Panc1 (cell line): ENCODE data around the gene TCHP.

ENCODE experiments used
- POLR2AphosphoS5 ChIP-seq: IDR thresholded peaks from 2 replicates; pipeline ENCODE4 v1.6.1; 2012; ENCODE audit warnings: mild to moderate bottlenecking, low read depth, low read length, moderate library complexity
- TF ChIP-seq, protein P1 (sequence below): fragments of 450-650 bp; IDR thresholded peaks from 2 replicates; pipeline ENCODE4 v1.5.1; 2017; ENCODE audit warnings: mild to moderate bottlenecking

DNA sequence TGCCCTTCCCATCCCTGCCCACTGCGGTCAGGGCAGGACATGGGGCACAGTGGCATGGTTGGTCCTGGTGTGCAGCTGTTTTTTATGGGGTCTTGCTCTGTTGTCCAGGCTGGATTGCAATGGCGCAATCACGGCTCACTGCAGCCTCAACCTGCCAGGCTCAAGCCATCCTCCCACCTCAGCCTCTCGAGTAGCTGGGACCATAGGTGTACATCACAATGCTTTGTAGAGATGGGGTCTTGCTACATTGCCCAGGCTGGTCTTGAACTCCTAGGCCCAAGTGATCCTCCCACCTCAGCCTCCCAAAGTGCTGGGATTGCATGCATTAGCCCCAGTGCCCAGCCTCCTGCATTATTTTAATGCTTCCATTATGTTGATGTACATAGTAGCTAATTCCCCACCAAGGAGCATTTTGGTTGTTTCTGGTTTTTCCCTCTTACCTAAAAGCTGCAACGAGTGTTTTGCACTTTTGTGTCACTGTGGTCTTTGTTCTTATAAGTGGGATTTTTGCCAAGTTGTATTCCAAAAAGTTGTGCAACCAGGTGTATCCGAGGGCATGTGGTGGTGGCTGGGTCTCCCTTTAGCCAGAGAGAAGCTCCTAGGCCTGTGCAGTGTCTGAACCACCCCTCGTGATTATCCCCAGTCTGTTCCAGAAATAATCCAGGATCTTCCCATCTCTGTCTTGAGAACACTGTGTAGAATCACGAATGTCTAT is 10.3 kb downstream of the TCHP start:
- TF ChIP-seq, protein P1, sequence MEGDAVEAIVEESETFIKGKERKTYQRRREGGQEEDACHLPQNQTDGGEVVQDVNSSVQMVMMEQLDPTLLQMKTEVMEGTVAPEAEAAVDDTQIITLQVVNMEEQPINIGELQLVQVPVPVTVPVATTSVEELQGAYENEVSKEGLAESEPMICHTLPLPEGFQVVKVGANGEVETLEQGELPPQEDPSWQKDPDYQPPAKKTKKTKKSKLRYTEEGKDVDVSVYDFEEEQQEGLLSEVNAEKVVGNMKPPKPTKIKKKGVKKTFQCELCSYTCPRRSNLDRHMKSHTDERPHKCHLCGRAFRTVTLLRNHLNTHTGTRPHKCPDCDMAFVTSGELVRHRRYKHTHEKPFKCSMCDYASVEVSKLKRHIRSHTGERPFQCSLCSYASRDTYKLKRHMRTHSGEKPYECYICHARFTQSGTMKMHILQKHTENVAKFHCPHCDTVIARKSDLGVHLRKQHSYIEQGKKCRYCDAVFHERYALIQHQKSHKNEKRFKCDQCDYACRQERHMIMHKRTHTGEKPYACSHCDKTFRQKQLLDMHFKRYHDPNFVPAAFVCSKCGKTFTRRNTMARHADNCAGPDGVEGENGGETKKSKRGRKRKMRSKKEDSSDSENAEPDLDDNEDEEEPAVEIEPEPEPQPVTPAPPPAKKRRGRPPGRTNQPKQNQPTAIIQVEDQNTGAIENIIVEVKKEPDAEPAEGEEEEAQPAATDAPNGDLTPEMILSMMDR, result no peak
- no peak for TF ChIP-seq POLR2AphosphoS5
